GM13976 (cell line): ENCODE results near the gene SSH2.

Source experiments
- DNase-seq: peaks from one replicate; pipeline ENCODE4 v3.0.0; 2012; ENCODE audit warnings: low spot score
- CTCF ChIP-seq: IDR thresholded peaks from 2 replicates; pipeline ENCODE4 v1.5.1; 2012; ENCODE audit warnings: borderline replicate concordance, mild to moderate bottlenecking; ENCODE audit not compliant: insufficient read depth; ENCODE audit errors: extremely low read depth, missing control alignments, control extremely low read depth
- in situ Hi-C: fragments of 300-500 bp; cut with MboI; formaldehyde crosslinking; loops from one replicate; pipeline ENCODE4 v1.12.0; 2022; ENCODE audit warnings: low sequenced_read_pairs, mixed read lengths, inconsistent platforms; ENCODE audit not compliant: unreplicated experiment

The SSH2 gene

GRCh38 chr17:29579866-29580771, 349.9 kb downstream of the SSH2 start:
- TF ChIP-seq CTCF: peak; percentile 98
- in situ Hi-C loops: no loop called here
- DNase-seq: peak; percentile 93

GRCh38 chr17:29578626-29579485, 351.2 kb downstream of the SSH2 start:
- TF ChIP-seq CTCF: no peak
- in situ Hi-C loops: no loop called here
- no peak for DNase-seq

- DNase-seq: no peak
- TF ChIP-seq CTCF: no peak
- in situ Hi-C loops: no loop called here
Observed at GRCh38 chr17:29577385-29578211, 352.4 kb downstream of the SSH2 start.

- in situ Hi-C loops: no loop called here
- no peak for DNase-seq
- TF ChIP-seq CTCF: no peak
Observed at GRCh38 chr17:29577001-29577370, 353.0 kb downstream of the SSH2 start.

GRCh38 chr17:29576214-29577000, 353.6 kb downstream of the SSH2 start:
- no peak for TF ChIP-seq CTCF
- no peak for DNase-seq

More at GRCh38 chr17:29576214-29577000, 353.6 kb downstream of the SSH2 start:
- in situ Hi-C loops: no loop called here
